Measurements from ENCODE around the gene PTOV1. TPM values are rescaled to one million over a fixed set of nuclear protein-coding genes. Genes with fewer than 3 reads are reported as not detected.

PTOV1 gene
- total and polyA plus RNA-seq, 4 donors: 38.0 to 52.3 (median 41.3) TPM

DNA sequence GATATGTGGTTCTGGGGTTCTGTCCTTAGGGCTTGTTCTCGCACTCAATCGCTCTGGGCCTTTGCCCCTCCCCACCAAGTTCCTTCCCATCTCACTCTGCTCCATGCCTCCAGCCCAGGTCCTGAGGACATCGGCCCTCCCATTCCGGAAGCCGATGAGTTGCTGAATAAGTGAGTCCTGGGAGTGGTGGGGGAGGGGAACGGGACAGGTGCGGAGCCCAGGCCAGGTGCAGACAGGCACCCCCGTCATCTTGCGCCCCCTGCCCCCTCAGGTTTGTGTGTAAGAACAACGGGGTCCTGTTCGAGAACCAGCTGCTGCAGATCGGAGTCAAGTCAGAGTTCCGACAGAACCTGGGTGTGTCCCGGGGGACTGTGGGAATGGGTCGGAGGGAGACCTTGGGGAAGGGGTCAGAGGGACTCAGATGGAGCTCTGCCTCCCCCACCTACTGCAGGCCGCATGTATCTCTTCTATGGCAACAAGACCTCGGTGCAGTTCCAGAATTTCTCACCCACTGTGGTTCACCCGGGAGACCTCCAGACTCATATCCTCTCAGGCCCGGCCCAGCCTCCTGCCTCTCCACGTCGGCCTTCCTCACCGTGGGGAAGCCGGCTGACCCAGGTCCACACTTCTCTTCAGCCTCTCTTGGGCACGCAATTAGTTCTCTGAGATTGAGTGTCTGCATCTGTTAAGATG is 48.0 kb upstream of the PTOV1 start:
- DNase-seq (ENCODE audit: low spot score): no peak
- Histone ChIP-seq H3K27ac (ENCODE audit: low read depth in 1 of 2, low read length in 2 of 2) (peak overlapping the region in 1 of 2 donors; percentile 20), H3K4me1 (ENCODE audit: control insufficient read depth in 4 of 4, insufficient read depth in 4 of 4, low read length in 3 of 4) (peaks cover 0 to 2% (median 0%) of the 10 kb centered on the region in 4 donors), H3K27me3 (ENCODE audit: control insufficient read depth in 4 of 4, insufficient read depth in 4 of 4, low read length in 3 of 4) (no peaks in the 10 kb centered on the region), H3K4me3 (ENCODE audit: low read depth in 1 of 3, low read length in 3 of 3) (no peak overlapping the region), H3K9me3 (ENCODE audit: control insufficient read depth in 4 of 4, low read length in 3 of 4) (no peaks in the 10 kb centered on the region), H3K36me3 (ENCODE audit: control insufficient read depth in 4 of 4, insufficient read depth in 3 of 4, low read depth in 1 of 4, low read length in 3 of 4) (peaks cover 23 to 72% (median 41%) of the 10 kb centered on the region in 4 donors), H3K9ac (ENCODE audit: low read depth in 1 of 2, low read length in 2 of 2) (no peak overlapping the region)
- no peak for TF ChIP-seq SP1 (IDR thresholded peaks at IDR 0.05)
- WGBS: 90% methylated on average over 24 of the region's 24 CpGs

DNA sequence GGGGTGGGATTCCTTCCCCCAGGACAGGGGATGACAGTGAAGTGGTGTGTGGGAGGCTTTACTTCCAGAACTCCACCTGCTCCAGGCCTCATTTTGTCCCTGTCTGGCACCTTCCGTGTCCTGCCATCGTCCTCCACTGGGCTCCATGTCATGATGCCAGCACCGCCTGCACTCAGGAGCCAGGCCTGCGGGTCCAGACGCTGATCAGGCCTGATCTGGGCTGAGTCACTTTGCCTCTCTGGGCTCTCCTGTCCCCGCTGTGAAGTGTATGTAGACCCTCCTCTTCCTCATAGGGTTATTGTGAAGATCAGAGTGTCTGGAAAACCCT is 47.5 kb upstream of the PTOV1 start:
- no peak overlapping the region for H3K4me3 ChIP-seq (ENCODE audit: low read depth in 1 of 3, low read length in 3 of 3)
- no peaks in the 10 kb centered on the region for H3K9me3 ChIP-seq (ENCODE audit: control insufficient read depth in 4 of 4, low read length in 3 of 4)
- peaks cover 0 to 3% (median under 1%) of the 10 kb centered on the region in 4 donors for H3K4me1 ChIP-seq (ENCODE audit: control insufficient read depth in 4 of 4, insufficient read depth in 4 of 4, low read length in 3 of 4)
- no peak for DNase-seq (ENCODE audit: low spot score)
- no peak overlapping the region for H3K27ac ChIP-seq (ENCODE audit: low read depth in 1 of 2, low read length in 2 of 2)
- no peak for TF ChIP-seq RAD21 (IDR thresholded peaks at IDR 0.05)
- no peak for TF ChIP-seq FOXA2 (IDR thresholded peaks at IDR 0.05)
- H3K9ac ChIP-seq (ENCODE audit: low read depth in 1 of 2, low read length in 2 of 2): no peak overlapping the region
- H3K27me3 ChIP-seq (ENCODE audit: control insufficient read depth in 4 of 4, insufficient read depth in 4 of 4, low read length in 3 of 4): no peaks in the 10 kb centered on the region
- 94% methylated on average over 6 of the region's 6 CpGs for WGBS
- peaks cover 22 to 66% (median 37%) of the 10 kb centered on the region in 4 donors for H3K36me3 ChIP-seq (ENCODE audit: control insufficient read depth in 4 of 4, insufficient read depth in 3 of 4, low read depth in 1 of 4, low read length in 3 of 4)

DNA sequence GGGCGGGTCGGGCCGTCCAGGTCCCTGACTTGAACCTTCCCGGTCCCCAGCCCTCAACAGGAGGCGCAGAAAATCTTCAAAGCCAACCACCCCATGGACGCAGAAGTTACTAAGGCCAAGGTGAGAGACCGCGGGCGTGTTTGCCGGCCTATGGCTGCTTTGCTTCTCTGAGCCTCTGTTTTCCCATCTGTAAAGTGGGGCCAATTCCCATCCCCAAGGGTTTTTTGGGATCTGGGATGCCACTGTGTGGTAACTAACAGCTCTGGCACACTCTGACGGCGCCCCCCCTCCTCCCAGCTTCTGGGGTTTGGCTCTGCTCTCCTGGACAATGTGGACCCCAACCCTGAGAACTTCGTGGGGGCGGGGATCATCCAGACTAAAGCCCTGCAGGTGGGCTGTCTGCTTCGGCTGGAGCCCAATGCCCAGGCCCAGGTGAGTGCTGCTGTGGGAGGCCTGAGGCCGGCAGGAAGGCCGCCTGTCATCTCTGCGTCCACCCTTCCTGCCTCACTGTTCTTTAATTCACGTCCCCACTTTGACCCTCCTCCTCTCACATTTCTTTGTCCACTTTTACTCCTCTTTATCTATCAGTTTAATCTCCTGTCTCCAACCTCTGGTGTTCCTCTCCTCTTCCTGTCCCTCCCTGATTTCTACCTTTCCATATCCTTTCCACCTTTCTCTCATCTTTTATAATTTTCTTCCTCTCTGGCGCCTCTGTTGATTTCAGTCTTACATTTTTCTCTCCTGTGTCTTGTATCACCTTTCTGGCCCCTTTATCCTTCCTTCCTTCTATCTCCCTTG is 44.9 kb upstream of the PTOV1 start:
- Histone ChIP-seq H3K9ac (ENCODE audit: low read depth in 1 of 2, low read length in 2 of 2) (no peak overlapping the region), H3K4me1 (ENCODE audit: control insufficient read depth in 4 of 4, insufficient read depth in 4 of 4, low read length in 3 of 4) (peaks cover 0 to 15% (median 9%) of the 10 kb centered on the region in 4 donors), H3K9me3 (ENCODE audit: control insufficient read depth in 4 of 4, low read length in 3 of 4) (no peaks in the 10 kb centered on the region), H3K4me3 (ENCODE audit: low read depth in 1 of 3, low read length in 3 of 3) (no peak overlapping the region), H3K36me3 (ENCODE audit: control insufficient read depth in 4 of 4, insufficient read depth in 3 of 4, low read depth in 1 of 4, low read length in 3 of 4) (peaks cover 10 to 42% (median 19%) of the 10 kb centered on the region in 4 donors), H3K27me3 (ENCODE audit: control insufficient read depth in 4 of 4, insufficient read depth in 4 of 4, low read length in 3 of 4) (no peaks in the 10 kb centered on the region), H3K27ac (ENCODE audit: low read depth in 1 of 2, low read length in 2 of 2) (no peak overlapping the region)
- TF ChIP-seq ATF3 (IDR thresholded peaks at IDR 0.05) (no peak), ZBTB33 (IDR thresholded peaks at IDR 0.05) (no peak), CTCF (IDR thresholded peaks at IDR 0.05; ENCODE audit: low read depth, low read length, missing input control) (no peak), GABPA (IDR thresholded peaks at IDR 0.05 in 1 of 2, conservative IDR thresholded peaks at IDR 0.05 in 1 of 2) (no peak), NR2F2 (IDR thresholded peaks at IDR 0.05) (no peak), TAF1 (conservative IDR thresholded peaks at IDR 0.05) (no peak), RAD21 (IDR thresholded peaks at IDR 0.05) (no peak), YY1 (IDR thresholded peaks at IDR 0.05) (no peak), HNF4G (IDR thresholded peaks at IDR 0.05) (no peak), MAX (IDR thresholded peaks at IDR 0.05) (no peak), JUND (IDR thresholded peaks at IDR 0.05) (no peak), RXRA (IDR thresholded peaks at IDR 0.05) (no peak), HNF4A (conservative IDR thresholded peaks at IDR 0.05) (no peak)
- TF ChIP-seq, protein P1, sequence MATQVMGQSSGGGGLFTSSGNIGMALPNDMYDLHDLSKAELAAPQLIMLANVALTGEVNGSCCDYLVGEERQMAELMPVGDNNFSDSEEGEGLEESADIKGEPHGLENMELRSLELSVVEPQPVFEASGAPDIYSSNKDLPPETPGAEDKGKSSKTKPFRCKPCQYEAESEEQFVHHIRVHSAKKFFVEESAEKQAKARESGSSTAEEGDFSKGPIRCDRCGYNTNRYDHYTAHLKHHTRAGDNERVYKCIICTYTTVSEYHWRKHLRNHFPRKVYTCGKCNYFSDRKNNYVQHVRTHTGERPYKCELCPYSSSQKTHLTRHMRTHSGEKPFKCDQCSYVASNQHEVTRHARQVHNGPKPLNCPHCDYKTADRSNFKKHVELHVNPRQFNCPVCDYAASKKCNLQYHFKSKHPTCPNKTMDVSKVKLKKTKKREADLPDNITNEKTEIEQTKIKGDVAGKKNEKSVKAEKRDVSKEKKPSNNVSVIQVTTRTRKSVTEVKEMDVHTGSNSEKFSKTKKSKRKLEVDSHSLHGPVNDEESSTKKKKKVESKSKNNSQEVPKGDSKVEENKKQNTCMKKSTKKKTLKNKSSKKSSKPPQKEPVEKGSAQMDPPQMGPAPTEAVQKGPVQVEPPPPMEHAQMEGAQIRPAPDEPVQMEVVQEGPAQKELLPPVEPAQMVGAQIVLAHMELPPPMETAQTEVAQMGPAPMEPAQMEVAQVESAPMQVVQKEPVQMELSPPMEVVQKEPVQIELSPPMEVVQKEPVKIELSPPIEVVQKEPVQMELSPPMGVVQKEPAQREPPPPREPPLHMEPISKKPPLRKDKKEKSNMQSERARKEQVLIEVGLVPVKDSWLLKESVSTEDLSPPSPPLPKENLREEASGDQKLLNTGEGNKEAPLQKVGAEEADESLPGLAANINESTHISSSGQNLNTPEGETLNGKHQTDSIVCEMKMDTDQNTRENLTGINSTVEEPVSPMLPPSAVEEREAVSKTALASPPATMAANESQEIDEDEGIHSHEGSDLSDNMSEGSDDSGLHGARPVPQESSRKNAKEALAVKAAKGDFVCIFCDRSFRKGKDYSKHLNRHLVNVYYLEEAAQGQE (IDR thresholded peaks at IDR 0.05): no peak
- no peak for DNase-seq (ENCODE audit: low spot score)
- WGBS: 88% methylated on average over 20 of the region's 20 CpGs
